Measurements from ENCODE around the gene MTCL1. TPM values are rescaled to one million over a fixed set of nuclear protein-coding genes. Genes with fewer than 3 reads are reported as not detected.

The MTCL1 gene
- total and polyA plus RNA-seq, 10 of the 15 experiments (the other 5 are each of a cell fraction or from before 2014, with no cell fraction given), result 0.03 to 0.36 (median 0.13) TPM; not detected in 4

- TF ChIP-seq ZNF592 (IDR thresholded peaks at IDR 0.05) (no peak), IKZF2 (IDR thresholded peaks at IDR 0.05) (no peak)
Observed at GRCh38 chr18:8820396-8821082, 115.2 kb downstream of the MTCL1 start (continued).

- SMC1A ChIA-PET (ENCODE audit: uncharacterized antibody, unreplicated experiment), result no interaction called here
- 16% methylated on average over 3 of the region's 3 CpGs for whole genome bisulfite sequencing (ENCODE audit: insufficient coverage, insufficient replicate concordance, low lambda C conversion rate, missing lambda C conversion rate)
- no peak overlapping the region for H2AFZ ChIP-seq (ENCODE audit: control insufficient read depth, low read depth, low read length)
- TF ChIP-seq, protein P1, sequence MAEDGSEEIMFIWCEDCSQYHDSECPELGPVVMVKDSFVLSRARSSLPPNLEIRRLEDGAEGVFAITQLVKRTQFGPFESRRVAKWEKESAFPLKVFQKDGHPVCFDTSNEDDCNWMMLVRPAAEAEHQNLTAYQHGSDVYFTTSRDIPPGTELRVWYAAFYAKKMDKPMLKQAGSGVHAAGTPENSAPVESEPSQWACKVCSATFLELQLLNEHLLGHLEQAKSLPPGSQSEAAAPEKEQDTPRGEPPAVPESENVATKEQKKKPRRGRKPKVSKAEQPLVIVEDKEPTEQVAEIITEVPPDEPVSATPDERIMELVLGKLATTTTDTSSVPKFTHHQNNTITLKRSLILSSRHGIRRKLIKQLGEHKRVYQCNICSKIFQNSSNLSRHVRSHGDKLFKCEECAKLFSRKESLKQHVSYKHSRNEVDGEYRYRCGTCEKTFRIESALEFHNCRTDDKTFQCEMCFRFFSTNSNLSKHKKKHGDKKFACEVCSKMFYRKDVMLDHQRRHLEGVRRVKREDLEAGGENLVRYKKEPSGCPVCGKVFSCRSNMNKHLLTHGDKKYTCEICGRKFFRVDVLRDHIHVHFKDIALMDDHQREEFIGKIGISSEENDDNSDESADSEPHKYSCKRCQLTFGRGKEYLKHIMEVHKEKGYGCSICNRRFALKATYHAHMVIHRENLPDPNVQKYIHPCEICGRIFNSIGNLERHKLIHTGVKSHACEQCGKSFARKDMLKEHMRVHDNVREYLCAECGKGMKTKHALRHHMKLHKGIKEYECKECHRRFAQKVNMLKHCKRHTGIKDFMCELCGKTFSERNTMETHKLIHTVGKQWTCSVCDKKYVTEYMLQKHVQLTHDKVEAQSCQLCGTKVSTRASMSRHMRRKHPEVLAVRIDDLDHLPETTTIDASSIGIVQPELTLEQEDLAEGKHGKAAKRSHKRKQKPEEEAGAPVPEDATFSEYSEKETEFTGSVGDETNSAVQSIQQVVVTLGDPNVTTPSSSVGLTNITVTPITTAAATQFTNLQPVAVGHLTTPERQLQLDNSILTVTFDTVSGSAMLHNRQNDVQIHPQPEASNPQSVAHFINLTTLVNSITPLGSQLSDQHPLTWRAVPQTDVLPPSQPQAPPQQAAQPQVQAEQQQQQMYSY (CRISPR knock-in tag; IDR thresholded peaks at IDR 0.05), result no peak
- TF ChIP-seq KAT2A (conservative IDR thresholded peaks at IDR 0.05; ENCODE audit: control insufficient read depth, low read depth, low read length) (no peak), SIX5 (IDR thresholded peaks at IDR 0.05; ENCODE audit: low read depth, low read length, severe bottlenecking) (no peak), NR2F1 (conservative IDR thresholded peaks at IDR 0.05) (no peak)
- TF ChIP-seq, protein P2, sequence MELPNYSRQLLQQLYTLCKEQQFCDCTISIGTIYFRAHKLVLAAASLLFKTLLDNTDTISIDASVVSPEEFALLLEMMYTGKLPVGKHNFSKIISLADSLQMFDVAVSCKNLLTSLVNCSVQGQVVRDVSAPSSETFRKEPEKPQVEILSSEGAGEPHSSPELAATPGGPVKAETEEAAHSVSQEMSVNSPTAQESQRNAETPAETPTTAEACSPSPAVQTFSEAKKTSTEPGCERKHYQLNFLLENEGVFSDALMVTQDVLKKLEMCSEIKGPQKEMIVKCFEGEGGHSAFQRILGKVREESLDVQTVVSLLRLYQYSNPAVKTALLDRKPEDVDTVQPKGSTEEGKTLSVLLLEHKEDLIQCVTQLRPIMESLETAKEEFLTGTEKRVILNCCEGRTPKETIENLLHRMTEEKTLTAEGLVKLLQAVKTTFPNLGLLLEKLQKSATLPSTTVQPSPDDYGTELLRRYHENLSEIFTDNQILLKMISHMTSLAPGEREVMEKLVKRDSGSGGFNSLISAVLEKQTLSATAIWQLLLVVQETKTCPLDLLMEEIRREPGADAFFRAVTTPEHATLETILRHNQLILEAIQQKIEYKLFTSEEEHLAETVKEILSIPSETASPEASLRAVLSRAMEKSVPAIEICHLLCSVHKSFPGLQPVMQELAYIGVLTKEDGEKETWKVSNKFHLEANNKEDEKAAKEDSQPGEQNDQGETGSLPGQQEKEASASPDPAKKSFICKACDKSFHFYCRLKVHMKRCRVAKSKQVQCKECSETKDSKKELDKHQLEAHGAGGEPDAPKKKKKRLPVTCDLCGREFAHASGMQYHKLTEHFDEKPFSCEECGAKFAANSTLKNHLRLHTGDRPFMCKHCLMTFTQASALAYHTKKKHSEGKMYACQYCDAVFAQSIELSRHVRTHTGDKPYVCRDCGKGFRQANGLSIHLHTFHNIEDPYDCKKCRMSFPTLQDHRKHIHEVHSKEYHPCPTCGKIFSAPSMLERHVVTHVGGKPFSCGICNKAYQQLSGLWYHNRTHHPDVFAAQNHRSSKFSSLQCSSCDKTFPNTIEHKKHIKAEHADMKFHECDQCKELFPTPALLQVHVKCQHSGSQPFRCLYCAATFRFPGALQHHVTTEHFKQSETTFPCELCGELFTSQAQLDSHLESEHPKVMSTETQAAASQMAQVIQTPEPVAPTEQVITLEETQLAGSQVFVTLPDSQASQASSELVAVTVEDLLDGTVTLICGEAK (IDR thresholded peaks at IDR 0.05; ENCODE audit: borderline replicate concordance), result no peak
- intact Hi-C loops (cut with micrococcal nuclease; ENCODE audit: unreplicated experiment) (no loop called here), in situ Hi-C loops (cut with MboI) (no loop called here)
- H3K4me3 ChIP-seq, result no peak overlapping the region
- H3K36me3 ChIP-seq (ENCODE audit: control insufficient read depth in 2 of 2, insufficient read depth in 2 of 2, low read length in 1 of 2), result no peaks in the 10 kb centered on the region
- H3K4me1 ChIP-seq (ENCODE audit: control insufficient read depth, insufficient read depth, low read length), result no peaks in the 10 kb centered on the region
- no peak overlapping the region for H3K27ac ChIP-seq (ENCODE audit: control insufficient read depth, insufficient read depth)
- H3K9ac ChIP-seq (ENCODE audit: control insufficient read depth, insufficient read depth, low read length), result no peak overlapping the region
- FAIRE-seq (no peak), DNase-seq (ENCODE audit: low read depth, low spot score) (no peak), ATAC-seq (no peak)
- no peaks in the 10 kb centered on the region for H4K20me1 ChIP-seq (ENCODE audit: control insufficient read depth, insufficient read depth)
- no peaks in the 10 kb centered on the region for H3K79me2 ChIP-seq (ENCODE audit: control insufficient read depth, insufficient read depth, low read length)
- POLR2A ChIA-PET, result no interaction called here
- no peak overlapping the region for H3K4me2 ChIP-seq (ENCODE audit: control insufficient read depth, insufficient read depth)
- RAD21 ChIA-PET (ENCODE audit: unreplicated experiment), result no interaction called here
- no TSS peak for BruUV-seq (replicated peaks)
- no peaks in the 10 kb centered on the region; a peak in 3 of 4 replicates for H3K27me3 ChIP-seq (replicated peaks in 1 of 2; ENCODE audit: control insufficient read depth in 2 of 2, insufficient read depth in 2 of 2, low read length in 1 of 2)
- CTCF ChIA-PET, result no interaction called here
- no peaks in the 10 kb centered on the region for H3K9me3 ChIP-seq (replicated peaks; ENCODE audit: control insufficient read depth, insufficient read depth, low read length)
Observed at GRCh38 chr18:8821083-8821465, 115.7 kb downstream of the MTCL1 start.

All from GM12878 (cell line).